Heart left ventricle (tissue), 16 donors: Measurements from ENCODE around the gene IFNA8. TPM values are rescaled to one million over a fixed set of nuclear protein-coding genes. Genes with fewer than 3 reads are reported as not detected.
A peak's percentile ranks its signal among the peaks of the same experiment; 100 is the strongest.

Experiments
- ATAC-seq, 4 donors: fragments of 200-7000 bp; cut with Tn5 transposase; one replicate each; pipeline ENCODE4 v1.9.1; 2020 to 2022; ENCODE audit warnings: moderate library complexity in 4 of 4, mild to moderate bottlenecking in 3 of 4, moderate number of reproducible peaks in 1 of 4
- DNase-seq, 5 donors: peaks; one replicate each; pipeline ENCODE4 v3.0.0-alpha.2; 2020
- H3K27ac ChIP-seq, 12 donors: fragments of 200-600 bp; sonication (generic) in 4 of 12; one replicate each; pipeline versions ENCODE4 v1.5.0 to v1.8.0; 2016 to 2022; ENCODE audit warnings: mild to moderate bottlenecking in 2 of 12
- H3K27me3 ChIP-seq, 9 donors: fragments of 200-600 bp; sonication (generic) in 2 of 9; one replicate each; pipeline versions ENCODE4 v1.5.1 to v1.8.0; 2016 to 2022; ENCODE audit warnings: mild to moderate bottlenecking in 3 of 9
- H3K36me3 ChIP-seq, 9 donors: fragments of 200-600 bp; sonication (generic) in 2 of 9; one replicate each; pipeline versions ENCODE4 v1.5.0 to v1.8.0; 2018 to 2022; ENCODE audit warnings: mild to moderate bottlenecking in 2 of 9
- H3K4me1 ChIP-seq, 12 donors: fragments of 200-600 bp; sonication (generic) in 4 of 12; one replicate each; pipeline versions ENCODE4 v1.5.0 to v1.8.0; 2016 to 2022; ENCODE audit warnings: mild to moderate bottlenecking in 3 of 12
- H3K4me3 ChIP-seq, 12 donors: fragments of 200-600 bp; sonication (generic) in 4 of 12; one replicate each; pipeline versions ENCODE4 v1.5.0 to v1.8.0; 2017 to 2022; ENCODE audit warnings: mild to moderate bottlenecking in 9 of 12, moderate library complexity in 4 of 12
- H3K9me3 ChIP-seq, 12 donors: fragments of 200-600 bp; sonication (generic) in 4 of 12; one replicate each; pipeline versions ENCODE4 v1.5.0 to v1.8.0; 2016 to 2022; ENCODE audit warnings: mild to moderate bottlenecking in 1 of 12
- CTCF ChIP-seq, 12 donors: fragments of 200-600 bp; sonication (generic) in 4 of 12; IDR thresholded peaks; one replicate each; pipeline versions ENCODE4 v1.5.0 to v1.8.0; 2018 to 2022; ENCODE audit warnings: antibody characterized with exemption in 12 of 12, mild to moderate bottlenecking in 5 of 12
- POLR2A ChIP-seq, 2 donors: fragments of 450-650 bp; IDR thresholded peaks; one replicate each; pipeline ENCODE4 v1.6.1; 2017; ENCODE audit warnings: antibody characterized with exemption in 2 of 2, mild to moderate bottlenecking in 2 of 2, moderate library complexity in 2 of 2
- WGBS, 4 donors: extraction: QIAGEN DNeasy Blood & Tissue Kit in 2 of 4; methylation state at CpG; one replicate each; pipeline versions ENCODE4 v1.1.5 to v1.1.7; 2013 to 2018; 5-methylcytosine and 5-hydroxymethylcytosine counted together
- intact Hi-C, 10 donors: fragments of 100-400 bp; cut with DNase I; formaldehyde crosslinking; loops; one replicate each; pipeline versions ENCODE4 v1.11.1 to v1.14.2; 2022
- polyA plus RNA-seq, 2 donors: library from polyadenylated mRNA; stranded (reverse); fragments of 200-250 nt; gene quantifications; one replicate each; pipeline ENCODE4 v1.2.3, GENCODE V29; 2013
- total RNA-seq, 9 donors: library from RNA; depleted of rRNA in 2 of 9; stranded (reverse); fragments of >200 nt in 2 of 9; fragmentation: NEBNext Ultra II Directional in 3 of 9; extraction: Animal tissue kit (Norgen Biotek cat#: 25700) in 3 of 9; gene quantifications; one replicate each; pipeline versions ENCODE4 v1.1.0 to v1.2.4, GENCODE V29; 2016 to 2023
- donor health status: ischemic (EF 13 %, LVEDD 7.1; RV severe dilation, severe dysfunction).
- donor health status: healthy with polysubstance abuse.
- donor health status: DM: no; HTN: yes; CAD: no.
- donor health status: DM: no; HTN: no; CAD: no.
- donor health status: ischemic (EF 25% LVEDD 6.9; RV normal size, moderate dysfunction).
- donor health status: ischemic (EF 25% LVEDD 5.7; RV mildly dilated, moderate dysfunction).
- donor health status: healthy.
- donor health status: DM: yes; HTN: yes; CAD: no.
- donor health status: ischemic (EF 35%, LVEDD 5.7; RV mildly dilated, moderate dysfunction).
- donor health status: nonischemic (EF 11% LVEDD 7.7; RV severe dilation, severe dysfunction).
- donor health status: DM: yes; HTN: yes; CAD: no.
- donor health status: PGD.
- donor health status: ischemic (EF 29% LVEDD 5.4; RV normal size, mild dysfunction).
- donor health status: nonischemic (EF 23%, LVEDD 6.1; RV moderate dilation, normal function).

Gene IFNA8
- total and polyA plus RNA-seq, 11 donors, result not detected

GRCh38 chr9:21381448-21382339 is 27.2 kb upstream of the IFNA8 start:
- no peak for ATAC-seq
- Histone ChIP-seq H3K27me3 (peaks cover 0 to 80% (median 16%) of the 10 kb centered on the region in 9 donors), H3K36me3 (no peaks in the 10 kb centered on the region), H3K9me3 (no peaks in the 10 kb centered on the region), H3K4me1 (peaks cover 0 to 30% (median 0%) of the 10 kb centered on the region in 12 donors), H3K4me3 (no peak overlapping the region), H3K27ac (no peak overlapping the region)
- intact Hi-C loops, result loop anchor here in 1 of 10 donors (10.0 kb wide), 1 partner anchor 57 kb away; no protein-coding TSS in a partner anchor
- TF ChIP-seq CTCF (IDR thresholded peaks at IDR 0.05) (no peak), POLR2A (IDR thresholded peaks at IDR 0.05) (no peak)
- no peak for DNase-seq
- 35 to 40% (median 37%) methylated on average over 5 of the region's 5 CpGs for WGBS, 4 donors

- Histone ChIP-seq H3K4me1 (peaks cover 0 to 29% (median 0%) of the 10 kb centered on the region in 12 donors), H3K4me3 (no peak overlapping the region), H3K9me3 (no peaks in the 10 kb centered on the region), H3K36me3 (no peaks in the 10 kb centered on the region), H3K27me3 (peaks cover 0 to 82% (median 14%) of the 10 kb centered on the region in 9 donors), H3K27ac (no peak overlapping the region)
- DNase-seq, result no peak
- intact Hi-C loops, result loop anchor here in 1 of 10 donors (10.0 kb wide), 1 partner anchor 59 kb away; no protein-coding TSS in a partner anchor
- WGBS, 4 donors, result 60 to 74% (median 61%) methylated on average over 4 of the region's 4 CpGs
- TF ChIP-seq POLR2A (IDR thresholded peaks at IDR 0.05) (no peak), CTCF (IDR thresholded peaks at IDR 0.05) (no peak)
- ATAC-seq, result no peak
Observed at GRCh38 chr9:21383627-21384026, 25.3 kb upstream of the IFNA8 start.

GRCh38 chr9:21385131-21385670 is 23.7 kb upstream of the IFNA8 start, which contains the start of gene IFNA2:
TSS of gene IFNA2 (minus strand) at chr9:21385398. CDS start at chr9:21385329, 69 bp downstream.
- Histone ChIP-seq H3K4me1 (peaks cover 0 to 24% (median 0%) of the 10 kb centered on the region in 12 donors), H3K4me3 (no peak within 1 kb of the TSS), H3K27me3 (peaks cover 0 to 84% (median 22%) of the 10 kb centered on the region in 9 donors), H3K9me3 (no peaks in the 10 kb centered on the region), H3K36me3 (no peaks in the 10 kb centered on the region), H3K27ac (no peak within 1 kb of the TSS)
- intact Hi-C loops, result loop anchor here in 1 of 10 donors (10.0 kb wide), 1 partner anchor 60 kb away; no protein-coding TSS in a partner anchor
- no peak for ATAC-seq
- DNase-seq, result no peak
- no peak for TF ChIP-seq POLR2A (IDR thresholded peaks at IDR 0.05)
- no peak for TF ChIP-seq CTCF (IDR thresholded peaks at IDR 0.05)
- 28 to 60% (median 44%) methylated on average over 1 of the region's 1 CpG for WGBS, 4 donors

- intact Hi-C loops, result loop anchor here in 1 of 10 donors (5.0 kb wide), 1 partner anchor 55 kb away; the partner anchor contains the start of gene KLHL9
- DNase-seq (no peak), ATAC-seq (peak in 1 of 4 donors; percentile 31)
- H3K9me3 ChIP-seq, result no peaks in the 10 kb centered on the region
- TF ChIP-seq CTCF (IDR thresholded peaks at IDR 0.05), result peak in 2 of 12 donors; percentile 30 to 34
- TF ChIP-seq POLR2A (IDR thresholded peaks at IDR 0.05), result no peak
- no peak overlapping the region for H3K27ac ChIP-seq
- peaks cover 0 to 96% (median 53%) of the 10 kb centered on the region in 9 donors for H3K27me3 ChIP-seq
- H3K36me3 ChIP-seq, result no peaks in the 10 kb centered on the region
- H3K4me3 ChIP-seq, result no peak overlapping the region
- WGBS, 4 donors, result 73 to 80% (median 77%) methylated on average over 6 of the region's 6 CpGs
- H3K4me1 ChIP-seq, result peaks cover 0 to 12% (median 0%) of the 10 kb centered on the region in 12 donors
Observed at GRCh38 chr9:21392270-21392669, 16.6 kb upstream of the IFNA8 start.
